ENCODE measurements around the gene WWC2. TPM values are rescaled to one million over a fixed set of nuclear protein-coding genes. Genes with fewer than 3 reads are reported as not detected.

Gene WWC2
- total and polyA plus RNA-seq, 2 experiments from 2014 or later = 50.5 to 74.2 TPM

DNA sequence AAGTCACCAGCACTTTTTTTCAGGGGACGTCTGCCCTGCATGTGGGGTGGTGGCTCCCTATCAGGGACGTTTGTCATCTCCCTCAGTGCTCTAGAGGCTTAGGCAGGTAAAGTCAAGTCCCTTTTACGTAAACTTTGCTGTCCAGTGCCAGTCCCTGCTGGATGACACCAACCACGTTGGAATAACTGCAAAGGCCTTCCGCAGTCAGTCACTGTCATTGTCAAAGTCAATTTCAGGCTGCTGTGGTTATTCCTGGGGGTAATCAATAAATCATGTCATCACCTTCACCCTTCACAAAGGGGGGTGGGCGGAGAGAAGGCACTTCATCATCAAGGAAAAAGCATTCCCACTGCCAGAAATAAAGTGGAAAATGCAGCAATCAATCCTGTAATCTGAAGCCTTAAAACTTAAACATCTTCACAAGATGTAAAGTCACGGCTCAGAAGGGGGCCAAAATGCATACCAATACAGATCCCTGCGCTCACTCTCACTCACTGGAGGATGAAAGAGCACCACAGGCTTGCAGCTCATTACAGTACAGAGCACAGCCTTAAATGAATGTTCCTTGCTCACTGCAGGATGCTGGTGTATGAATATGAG is 164.8 kb downstream of the WWC2 start:
- peaks cover 24% of the 10 kb centered on the region for H3K4me1 Mint-ChIP-seq
- peaks cover 2% of the 10 kb centered on the region for H3K27me3 Mint-ChIP-seq (ENCODE audit: insufficient read depth, low read depth, poor library complexity)
- Histone ChIP-seq H3F3A (replicated peaks; ENCODE audit: low read depth) (no peaks in the 10 kb centered on the region), H3K9me2 (ENCODE audit: insufficient read depth) (no peaks in the 10 kb centered on the region), H3K36me3 (ENCODE audit: insufficient read depth) (peaks cover 53% of the 10 kb centered on the region; the same call in 1 of the 2 replicates), H3K4me3 (no peak overlapping the region), H3K4me2 (no peak overlapping the region), H3K4me1 (ENCODE audit: insufficient read depth) (0 out of 2 replicates have a peak, but pooled peaks cover 11% of the 10 kb centered on the region), H2AFZ (no peak overlapping the region), H4K20me1 (replicated peaks; ENCODE audit: insufficient read depth) (no peaks in the 10 kb centered on the region), H3K27ac (ENCODE audit: low read depth) (no peak overlapping the region; the same call in 1 of the 2 replicates), H3K79me2 (replicated peaks; ENCODE audit: insufficient read depth) (peaks cover 4% of the 10 kb centered on the region; the same call in 1 of the 2 replicates), H3K27me3 (ENCODE audit: insufficient read depth) (no peaks in the 10 kb centered on the region)
- no peak overlapping the region for H3K4me3 Mint-ChIP-seq
- TF ChIP-seq STAT1 (IDR thresholded peaks at IDR 0.05; ENCODE audit: unreplicated experiment) = no peak
- TF ChIP-seq JUNB (IDR thresholded peaks at IDR 0.05; ENCODE audit: unreplicated experiment) = no peak
- TF ChIP-seq, protein P1, sequence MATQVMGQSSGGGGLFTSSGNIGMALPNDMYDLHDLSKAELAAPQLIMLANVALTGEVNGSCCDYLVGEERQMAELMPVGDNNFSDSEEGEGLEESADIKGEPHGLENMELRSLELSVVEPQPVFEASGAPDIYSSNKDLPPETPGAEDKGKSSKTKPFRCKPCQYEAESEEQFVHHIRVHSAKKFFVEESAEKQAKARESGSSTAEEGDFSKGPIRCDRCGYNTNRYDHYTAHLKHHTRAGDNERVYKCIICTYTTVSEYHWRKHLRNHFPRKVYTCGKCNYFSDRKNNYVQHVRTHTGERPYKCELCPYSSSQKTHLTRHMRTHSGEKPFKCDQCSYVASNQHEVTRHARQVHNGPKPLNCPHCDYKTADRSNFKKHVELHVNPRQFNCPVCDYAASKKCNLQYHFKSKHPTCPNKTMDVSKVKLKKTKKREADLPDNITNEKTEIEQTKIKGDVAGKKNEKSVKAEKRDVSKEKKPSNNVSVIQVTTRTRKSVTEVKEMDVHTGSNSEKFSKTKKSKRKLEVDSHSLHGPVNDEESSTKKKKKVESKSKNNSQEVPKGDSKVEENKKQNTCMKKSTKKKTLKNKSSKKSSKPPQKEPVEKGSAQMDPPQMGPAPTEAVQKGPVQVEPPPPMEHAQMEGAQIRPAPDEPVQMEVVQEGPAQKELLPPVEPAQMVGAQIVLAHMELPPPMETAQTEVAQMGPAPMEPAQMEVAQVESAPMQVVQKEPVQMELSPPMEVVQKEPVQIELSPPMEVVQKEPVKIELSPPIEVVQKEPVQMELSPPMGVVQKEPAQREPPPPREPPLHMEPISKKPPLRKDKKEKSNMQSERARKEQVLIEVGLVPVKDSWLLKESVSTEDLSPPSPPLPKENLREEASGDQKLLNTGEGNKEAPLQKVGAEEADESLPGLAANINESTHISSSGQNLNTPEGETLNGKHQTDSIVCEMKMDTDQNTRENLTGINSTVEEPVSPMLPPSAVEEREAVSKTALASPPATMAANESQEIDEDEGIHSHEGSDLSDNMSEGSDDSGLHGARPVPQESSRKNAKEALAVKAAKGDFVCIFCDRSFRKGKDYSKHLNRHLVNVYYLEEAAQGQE (IDR thresholded peaks at IDR 0.05; ENCODE audit: unreplicated experiment) = no peak
- TF ChIP-seq EZH2 (IDR thresholded peaks at IDR 0.05; ENCODE audit: low read depth, unreplicated experiment) = no peak
- no peak for TF ChIP-seq ZNF331 (CRISPR knock-in tag; IDR thresholded peaks at IDR 0.05; ENCODE audit: low read depth)
- TF ChIP-seq, protein P2, sequence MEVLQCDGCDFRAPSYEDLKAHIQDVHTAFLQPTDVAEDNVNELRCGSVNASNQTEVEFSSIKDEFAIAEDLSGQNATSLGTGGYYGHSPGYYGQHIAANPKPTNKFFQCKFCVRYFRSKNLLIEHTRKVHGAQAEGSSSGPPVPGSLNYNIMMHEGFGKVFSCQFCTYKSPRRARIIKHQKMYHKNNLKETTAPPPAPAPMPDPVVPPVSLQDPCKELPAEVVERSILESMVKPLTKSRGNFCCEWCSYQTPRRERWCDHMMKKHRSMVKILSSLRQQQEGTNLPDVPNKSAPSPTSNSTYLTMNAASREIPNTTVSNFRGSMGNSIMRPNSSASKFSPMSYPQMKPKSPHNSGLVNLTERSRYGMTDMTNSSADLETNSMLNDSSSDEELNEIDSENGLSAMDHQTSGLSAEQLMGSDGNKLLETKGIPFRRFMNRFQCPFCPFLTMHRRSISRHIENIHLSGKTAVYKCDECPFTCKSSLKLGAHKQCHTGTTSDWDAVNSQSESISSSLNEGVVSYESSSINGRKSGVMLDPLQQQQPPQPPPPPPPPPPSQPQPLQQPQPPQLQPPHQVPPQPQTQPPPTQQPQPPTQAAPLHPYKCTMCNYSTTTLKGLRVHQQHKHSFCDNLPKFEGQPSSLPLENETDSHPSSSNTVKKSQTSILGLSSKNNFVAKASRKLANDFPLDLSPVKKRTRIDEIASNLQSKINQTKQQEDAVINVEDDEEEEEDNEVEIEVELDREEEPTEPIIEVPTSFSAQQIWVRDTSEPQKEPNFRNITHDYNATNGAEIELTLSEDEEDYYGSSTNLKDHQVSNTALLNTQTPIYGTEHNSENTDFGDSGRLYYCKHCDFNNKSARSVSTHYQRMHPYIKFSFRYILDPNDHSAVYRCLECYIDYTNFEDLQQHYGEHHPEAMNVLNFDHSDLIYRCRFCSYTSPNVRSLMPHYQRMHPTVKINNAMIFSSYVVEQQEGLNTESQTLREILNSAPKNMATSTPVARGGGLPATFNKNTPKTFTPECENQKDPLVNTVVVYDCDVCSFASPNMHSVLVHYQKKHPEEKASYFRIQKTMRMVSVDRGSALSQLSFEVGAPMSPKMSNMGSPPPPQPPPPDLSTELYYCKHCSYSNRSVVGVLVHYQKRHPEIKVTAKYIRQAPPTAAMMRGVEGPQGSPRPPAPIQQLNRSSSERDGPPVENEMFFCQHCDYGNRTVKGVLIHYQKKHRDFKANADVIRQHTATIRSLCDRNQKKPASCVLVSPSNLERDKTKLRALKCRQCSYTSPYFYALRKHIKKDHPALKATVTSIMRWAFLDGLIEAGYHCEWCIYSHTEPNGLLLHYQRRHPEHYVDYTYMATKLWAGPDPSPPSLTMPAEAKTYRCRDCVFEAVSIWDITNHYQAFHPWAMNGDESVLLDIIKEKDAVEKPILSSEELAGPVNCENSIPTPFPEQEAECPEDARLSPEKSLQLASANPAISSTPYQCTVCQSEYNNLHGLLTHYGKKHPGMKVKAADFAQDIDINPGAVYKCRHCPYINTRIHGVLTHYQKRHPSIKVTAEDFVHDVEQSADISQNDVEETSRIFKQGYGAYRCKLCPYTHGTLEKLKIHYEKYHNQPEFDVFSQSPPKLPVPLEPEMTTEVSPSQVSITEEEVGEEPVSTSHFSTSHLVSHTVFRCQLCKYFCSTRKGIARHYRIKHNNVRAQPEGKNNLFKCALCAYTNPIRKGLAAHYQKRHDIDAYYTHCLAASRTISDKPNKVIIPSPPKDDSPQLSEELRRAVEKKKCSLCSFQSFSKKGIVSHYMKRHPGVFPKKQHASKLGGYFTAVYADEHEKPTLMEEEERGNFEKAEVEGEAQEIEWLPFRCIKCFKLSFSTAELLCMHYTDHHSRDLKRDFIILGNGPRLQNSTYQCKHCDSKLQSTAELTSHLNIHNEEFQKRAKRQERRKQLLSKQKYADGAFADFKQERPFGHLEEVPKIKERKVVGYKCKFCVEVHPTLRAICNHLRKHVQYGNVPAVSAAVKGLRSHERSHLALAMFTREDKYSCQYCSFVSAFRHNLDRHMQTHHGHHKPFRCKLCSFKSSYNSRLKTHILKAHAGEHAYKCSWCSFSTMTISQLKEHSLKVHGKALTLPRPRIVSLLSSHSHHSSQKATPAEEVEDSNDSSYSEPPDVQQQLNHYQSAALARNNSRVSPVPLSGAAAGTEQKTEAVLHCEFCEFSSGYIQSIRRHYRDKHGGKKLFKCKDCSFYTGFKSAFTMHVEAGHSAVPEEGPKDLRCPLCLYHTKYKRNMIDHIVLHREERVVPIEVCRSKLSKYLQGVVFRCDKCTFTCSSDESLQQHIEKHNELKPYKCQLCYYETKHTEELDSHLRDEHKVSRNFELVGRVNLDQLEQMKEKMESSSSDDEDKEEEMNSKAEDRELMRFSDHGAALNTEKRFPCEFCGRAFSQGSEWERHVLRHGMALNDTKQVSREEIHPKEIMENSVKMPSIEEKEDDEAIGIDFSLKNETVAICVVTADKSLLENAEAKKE (CRISPR knock-in tag; IDR thresholded peaks at IDR 0.05) = no peak
- no peak for TF ChIP-seq ZNF114 (CRISPR knock-in tag; IDR thresholded peaks at IDR 0.05)
- TF ChIP-seq EZH2phosphoT487 (IDR thresholded peaks at IDR 0.05; ENCODE audit: unreplicated experiment) = no peak
- TF ChIP-seq NANOG (IDR thresholded peaks at IDR 0.05; ENCODE audit: borderline replicate concordance) = no peak
- TF ChIP-seq, protein P3, sequence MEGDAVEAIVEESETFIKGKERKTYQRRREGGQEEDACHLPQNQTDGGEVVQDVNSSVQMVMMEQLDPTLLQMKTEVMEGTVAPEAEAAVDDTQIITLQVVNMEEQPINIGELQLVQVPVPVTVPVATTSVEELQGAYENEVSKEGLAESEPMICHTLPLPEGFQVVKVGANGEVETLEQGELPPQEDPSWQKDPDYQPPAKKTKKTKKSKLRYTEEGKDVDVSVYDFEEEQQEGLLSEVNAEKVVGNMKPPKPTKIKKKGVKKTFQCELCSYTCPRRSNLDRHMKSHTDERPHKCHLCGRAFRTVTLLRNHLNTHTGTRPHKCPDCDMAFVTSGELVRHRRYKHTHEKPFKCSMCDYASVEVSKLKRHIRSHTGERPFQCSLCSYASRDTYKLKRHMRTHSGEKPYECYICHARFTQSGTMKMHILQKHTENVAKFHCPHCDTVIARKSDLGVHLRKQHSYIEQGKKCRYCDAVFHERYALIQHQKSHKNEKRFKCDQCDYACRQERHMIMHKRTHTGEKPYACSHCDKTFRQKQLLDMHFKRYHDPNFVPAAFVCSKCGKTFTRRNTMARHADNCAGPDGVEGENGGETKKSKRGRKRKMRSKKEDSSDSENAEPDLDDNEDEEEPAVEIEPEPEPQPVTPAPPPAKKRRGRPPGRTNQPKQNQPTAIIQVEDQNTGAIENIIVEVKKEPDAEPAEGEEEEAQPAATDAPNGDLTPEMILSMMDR (conservative IDR thresholded peaks at IDR 0.05; ENCODE audit: low read depth in 2 of 2) = no peak
- TF ChIP-seq POLR2AphosphoS5 (IDR thresholded peaks at IDR 0.05; ENCODE audit: low read depth) = no peak
- TF ChIP-seq, protein P4, sequence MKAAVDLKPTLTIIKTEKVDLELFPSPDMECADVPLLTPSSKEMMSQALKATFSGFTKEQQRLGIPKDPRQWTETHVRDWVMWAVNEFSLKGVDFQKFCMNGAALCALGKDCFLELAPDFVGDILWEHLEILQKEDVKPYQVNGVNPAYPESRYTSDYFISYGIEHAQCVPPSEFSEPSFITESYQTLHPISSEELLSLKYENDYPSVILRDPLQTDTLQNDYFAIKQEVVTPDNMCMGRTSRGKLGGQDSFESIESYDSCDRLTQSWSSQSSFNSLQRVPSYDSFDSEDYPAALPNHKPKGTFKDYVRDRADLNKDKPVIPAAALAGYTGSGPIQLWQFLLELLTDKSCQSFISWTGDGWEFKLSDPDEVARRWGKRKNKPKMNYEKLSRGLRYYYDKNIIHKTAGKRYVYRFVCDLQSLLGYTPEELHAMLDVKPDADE (IDR thresholded peaks at IDR 0.05) = no peak
- no peak for TF ChIP-seq CREB1 (CRISPR knock-in tag; IDR thresholded peaks at IDR 0.05; ENCODE audit: low read depth)
- ATAC-seq (peak; percentile 60), DNase-seq (ENCODE audit: low spot score) (no peak)
- H3K9me3 Mint-ChIP-seq = no peaks in the 10 kb centered on the region
- H3K36me3 Mint-ChIP-seq (ENCODE audit: low read depth) = peaks cover 82% of the 10 kb centered on the region
- H3K27ac Mint-ChIP-seq = peak overlapping the region; percentile 80
